Mucosa of descending colon (tissue), 3 donors: Measurements from ENCODE around the gene ISG20. TPM values are rescaled to one million over a fixed set of nuclear protein-coding genes. Genes with fewer than 3 reads are reported as not detected.
"Not testable (repeated sequence)": the region's sequence is repeated elsewhere in the genome, so short reads cannot be mapped to it uniquely, and the experiment has no call there.

ENCODE experiments used
- ATAC-seq: fragments of 200-7000 bp; cut with Tn5 transposase; one replicate; pipeline ENCODE4 v1.9.1; 2020; ENCODE audit warnings: mild to moderate bottlenecking, moderate library complexity
- DNase-seq, 3 donors: peaks; one replicate each; pipeline ENCODE4 v3.0.0-alpha.2; 2020
- H3K36me3 ChIP-seq: fragments of 200-600 bp; one replicate; pipeline ENCODE4 v1.8.0; 2021; ENCODE audit warnings: low read depth, mild to moderate bottlenecking
- H3K4me1 ChIP-seq: fragments of 200-600 bp; one replicate; pipeline ENCODE4 v1.8.0; 2021; ENCODE audit warnings: low read depth, mild to moderate bottlenecking
- H3K4me3 ChIP-seq: fragments of 200-600 bp; one replicate; pipeline ENCODE4 v1.8.0; 2021; ENCODE audit warnings: mild to moderate bottlenecking
- H3K9me3 ChIP-seq: fragments of 200-600 bp; one replicate; pipeline ENCODE4 v1.8.0; 2021; ENCODE audit warnings: mild to moderate bottlenecking
- intact Hi-C, 2 donors: fragments of 100-400 bp; cut with DNase I in 1 of 2; cut with micrococcal nuclease in 1 of 2; formaldehyde crosslinking; loops; one replicate each; pipeline versions ENCODE4 v1.11.0 to v1.11.1; 2022; cut with DNase I, micrococcal nuclease
- total RNA-seq, 3 donors: library from RNA; stranded (reverse); fragmentation: NEBNext Ultra II Directional in 2 of 3; extraction: Animal tissue kit (Norgen Biotek cat#: 25700) in 2 of 3; gene quantifications; one replicate each; pipeline versions ENCODE4 v1.2.1 to v1.2.4, GENCODE V29; 2021 to 2023
- TF ChIP-seq, protein P1 (sequence below): fragments of 200-600 bp; IDR thresholded peaks from one replicate; pipeline ENCODE4 v1.8.0; 2022; ENCODE audit warnings: antibody characterized with exemption, mild to moderate bottlenecking
- donor health status: DM: no; HTN: no; CAD: no; lungs with moderate emphysema.
- donor health status: DM: no; HTN: no; CAD: no.
- donor health status: DM: no; HTN: yes; CAD: no.

Gene ISG20
- total RNA-seq, 3 donors from 2014 or later: 32.2 to 69.0 (median 55.4) TPM

- Histone ChIP-seq H3K4me3 (no peak overlapping the region), H3K9me3 (no peaks in the 10 kb centered on the region)
Measured at GRCh38 chr15:88636050-88636449, 2.8 kb upstream of the ISG20 start.

GRCh38 chr15:88636654-88637053 lies 2.2 kb upstream of the ISG20 start:
- peaks cover 26% of the 10 kb centered on the region for H3K4me1 ChIP-seq
- no peaks in the 10 kb centered on the region for H3K36me3 ChIP-seq
- intact Hi-C loops: no loop called here
- DNase-seq: peak in 1 of 3 donors; percentile 25
- TF ChIP-seq, protein P1, sequence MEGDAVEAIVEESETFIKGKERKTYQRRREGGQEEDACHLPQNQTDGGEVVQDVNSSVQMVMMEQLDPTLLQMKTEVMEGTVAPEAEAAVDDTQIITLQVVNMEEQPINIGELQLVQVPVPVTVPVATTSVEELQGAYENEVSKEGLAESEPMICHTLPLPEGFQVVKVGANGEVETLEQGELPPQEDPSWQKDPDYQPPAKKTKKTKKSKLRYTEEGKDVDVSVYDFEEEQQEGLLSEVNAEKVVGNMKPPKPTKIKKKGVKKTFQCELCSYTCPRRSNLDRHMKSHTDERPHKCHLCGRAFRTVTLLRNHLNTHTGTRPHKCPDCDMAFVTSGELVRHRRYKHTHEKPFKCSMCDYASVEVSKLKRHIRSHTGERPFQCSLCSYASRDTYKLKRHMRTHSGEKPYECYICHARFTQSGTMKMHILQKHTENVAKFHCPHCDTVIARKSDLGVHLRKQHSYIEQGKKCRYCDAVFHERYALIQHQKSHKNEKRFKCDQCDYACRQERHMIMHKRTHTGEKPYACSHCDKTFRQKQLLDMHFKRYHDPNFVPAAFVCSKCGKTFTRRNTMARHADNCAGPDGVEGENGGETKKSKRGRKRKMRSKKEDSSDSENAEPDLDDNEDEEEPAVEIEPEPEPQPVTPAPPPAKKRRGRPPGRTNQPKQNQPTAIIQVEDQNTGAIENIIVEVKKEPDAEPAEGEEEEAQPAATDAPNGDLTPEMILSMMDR: no peak
- H3K4me3 ChIP-seq: no peak overlapping the region
- no peak for ATAC-seq
- H3K9me3 ChIP-seq: no peaks in the 10 kb centered on the region

More at GRCh38 chr15:88636050-88636449, 2.8 kb upstream of the ISG20 start:
- intact Hi-C loops: no loop called here
- TF ChIP-seq, protein P1: no peak
- Histone ChIP-seq H3K36me3 (no peaks in the 10 kb centered on the region), H3K4me1 (peaks cover 26% of the 10 kb centered on the region)
- ATAC-seq: peak; percentile 26
- DNase-seq: peak; percentile 61 to 83 (median 70)

DNA sequence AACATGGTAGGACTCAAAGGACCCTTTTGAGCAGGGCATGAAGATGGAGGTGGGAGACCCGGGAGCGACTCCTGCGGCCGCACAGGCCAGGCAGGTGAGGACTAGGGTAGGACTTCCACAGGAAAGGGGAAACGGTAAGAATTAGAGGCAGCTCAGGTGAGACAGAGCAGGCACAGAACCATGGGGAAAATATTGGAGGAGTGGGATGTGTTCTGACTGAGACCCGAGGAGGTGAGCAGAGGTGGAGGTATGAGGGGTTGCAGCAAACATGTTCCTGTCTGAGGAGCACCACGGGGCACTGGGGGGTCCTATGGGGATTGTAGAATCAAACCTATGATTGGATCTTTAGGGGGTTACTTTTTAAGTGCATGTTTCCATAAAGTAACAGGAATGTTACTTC lies 1.4 kb upstream of the ISG20 start:
- no peaks in the 10 kb centered on the region for H3K9me3 ChIP-seq
- TF ChIP-seq, protein P1: no peak
- H3K36me3 ChIP-seq: no peaks in the 10 kb centered on the region
- H3K4me1 ChIP-seq: peaks cover 26% of the 10 kb centered on the region
- no peak overlapping the region for H3K4me3 ChIP-seq
- ATAC-seq (no peak), DNase-seq (peak in 1 of 3 donors; percentile 18)
- intact Hi-C loops: no loop called here

DNA sequence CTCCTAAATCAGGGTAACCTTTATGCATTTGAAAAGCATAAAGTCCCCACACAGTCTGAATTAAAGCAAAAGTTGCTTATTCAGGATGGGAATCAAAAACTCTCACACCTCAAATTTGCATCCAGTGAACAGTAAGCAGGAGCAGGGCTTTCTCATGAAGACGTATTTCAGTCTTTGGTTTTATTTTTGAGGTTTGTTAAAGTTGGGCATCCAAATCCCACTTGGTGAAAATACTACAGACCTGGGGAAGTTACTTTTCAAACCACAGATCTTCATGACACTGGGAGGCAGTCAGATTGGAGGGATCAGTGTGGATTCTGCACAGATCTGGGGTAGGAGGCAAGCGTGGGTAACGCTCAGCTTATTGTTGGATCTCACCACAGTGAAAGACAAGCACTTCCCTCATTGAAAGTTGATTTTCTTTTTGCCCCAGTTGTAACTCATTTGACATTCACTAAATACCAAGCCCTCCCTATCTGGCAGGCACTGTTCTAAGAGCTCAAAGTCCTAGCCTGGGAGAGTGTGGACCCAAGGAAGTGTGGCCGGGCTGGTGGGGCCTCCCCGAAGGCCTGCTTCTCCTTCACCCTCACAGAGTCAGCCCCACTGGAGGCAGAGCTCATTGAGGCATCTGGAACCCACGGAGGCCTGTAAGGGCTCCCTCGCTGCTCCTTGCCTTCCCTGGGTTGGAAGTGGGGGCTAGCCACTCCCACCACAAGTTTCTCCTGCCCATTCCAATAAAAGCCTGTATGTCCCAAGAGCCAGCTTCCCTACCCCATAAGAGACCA lies 783 bp upstream of the ISG20 start:
- peaks cover 26% of the 10 kb centered on the region for H3K4me1 ChIP-seq
- TF ChIP-seq, protein P1: no peak
- H3K4me3 ChIP-seq: no peak overlapping the region
- no peaks in the 10 kb centered on the region for H3K9me3 ChIP-seq
- ATAC-seq (peak; percentile 8), DNase-seq (peak in 2 of 3 donors; percentile 40 to 60)
- intact Hi-C loops: no loop called here
- no peaks in the 10 kb centered on the region for H3K36me3 ChIP-seq

DNA sequence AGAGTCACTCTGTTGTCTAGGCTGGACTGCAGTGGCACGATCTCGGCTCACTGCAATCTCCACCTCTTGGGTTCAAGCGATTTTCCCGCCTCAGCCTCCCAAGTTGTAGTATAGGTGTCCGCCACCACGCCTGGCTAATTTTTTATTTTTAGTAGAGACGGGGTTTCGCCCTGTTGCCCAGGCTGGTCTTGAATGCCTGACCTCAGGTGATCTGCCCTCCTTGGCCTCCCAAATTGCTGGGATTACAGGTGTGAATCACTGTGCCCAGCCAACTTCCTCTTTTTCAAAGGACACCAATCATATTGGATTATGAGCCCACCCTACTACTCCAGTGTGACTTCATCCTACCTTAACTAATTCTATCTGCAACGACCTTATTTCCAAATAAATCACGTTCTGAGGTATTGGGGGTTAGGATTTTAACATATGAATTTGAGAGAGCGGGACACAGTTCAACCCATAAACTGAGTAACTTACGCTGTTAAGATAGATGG lies 3.2 kb downstream of the ISG20 start:
- no peak for ATAC-seq
- intact Hi-C loops: no loop called here
- peaks cover 29% of the 10 kb centered on the region for H3K4me1 ChIP-seq

GRCh38 chr15:88642514-88642913 lies 3.7 kb downstream of the ISG20 start:
- DNase-seq, H3K9me3 ChIP-seq, H3K36me3 ChIP-seq, ATAC-seq, H3K4me3 ChIP-seq, intact Hi-C loops: not testable (repeated sequence)
- H3K4me1 ChIP-seq: peaks cover 34% of the 10 kb centered on the region

More for the DNA sequence above, 3.2 kb downstream of the ISG20 start:
- H3K36me3 ChIP-seq: no peaks in the 10 kb centered on the region
- DNase-seq: no peak
- TF ChIP-seq, protein P1: no peak
- no peak overlapping the region for H3K4me3 ChIP-seq
- no peaks in the 10 kb centered on the region for H3K9me3 ChIP-seq
